ENCODE results near the gene CTNNA3.

The CTNNA3 gene

GRCh38 chr10:66827353-66827752 lies 868.6 kb downstream of the CTNNA3 start:
- Histone ChIP-seq H3K79me2 (ENCODE audit: insufficient read depth, low read length) (no peaks in the 10 kb centered on the region), H3K9me3 (ENCODE audit: insufficient read depth, low read length) (no peaks in the 10 kb centered on the region), H3K27ac (ENCODE audit: low read depth, low read length) (no peak overlapping the region), H3K36me3 (ENCODE audit: low read length) (no peaks in the 10 kb centered on the region), H2AFZ (ENCODE audit: low read depth, low read length, severe bottlenecking) (no peak overlapping the region), H3F3A (ENCODE audit: insufficient read depth) (no peaks in the 10 kb centered on the region), H3K9ac (ENCODE audit: low read length) (no peak overlapping the region), H3K9me2 (replicated peaks; ENCODE audit: insufficient read depth, low read length) (no peaks in the 10 kb centered on the region), H4K20me1 (ENCODE audit: low read depth, low read length) (no peaks in the 10 kb centered on the region), H3K4me3 (ENCODE audit: insufficient read depth, low read length, poor library complexity, severe bottlenecking) (no peak overlapping the region), H3K27me3 (ENCODE audit: low read length) (no peaks in the 10 kb centered on the region), H3K4me2 (ENCODE audit: low read depth, low read length, poor library complexity, severe bottlenecking) (no peak overlapping the region)
- no peak for TF ChIP-seq EZH2phosphoT487 (conservative IDR thresholded peaks at IDR 0.05; ENCODE audit: low read length)
- TF ChIP-seq CTCF (IDR thresholded peaks at IDR 0.05; ENCODE audit: insufficient read depth, low read length, poor library complexity, severe bottlenecking), result no peak

- H3K27ac ChIP-seq (ENCODE audit: low read depth, low read length), result no peak overlapping the region
- H3K9me2 ChIP-seq (replicated peaks; ENCODE audit: insufficient read depth, low read length), result no peaks in the 10 kb centered on the region
- H3K9me3 ChIP-seq (ENCODE audit: insufficient read depth, low read length), result no peaks in the 10 kb centered on the region
- no peaks in the 10 kb centered on the region for H3F3A ChIP-seq (ENCODE audit: insufficient read depth)
- TF ChIP-seq CTCF (IDR thresholded peaks at IDR 0.05; ENCODE audit: insufficient read depth, low read length, poor library complexity, severe bottlenecking) (no peak), EZH2phosphoT487 (conservative IDR thresholded peaks at IDR 0.05; ENCODE audit: low read length) (no peak)
- no peak overlapping the region for H3K4me2 ChIP-seq (ENCODE audit: low read depth, low read length, poor library complexity, severe bottlenecking)
- H3K79me2 ChIP-seq (ENCODE audit: insufficient read depth, low read length), result no peaks in the 10 kb centered on the region
- no peaks in the 10 kb centered on the region for H4K20me1 ChIP-seq (ENCODE audit: low read depth, low read length)
- no peaks in the 10 kb centered on the region for H3K36me3 ChIP-seq (ENCODE audit: low read length)
- no peaks in the 10 kb centered on the region for H3K27me3 ChIP-seq (ENCODE audit: low read length)
- no peak overlapping the region for H3K4me3 ChIP-seq (ENCODE audit: insufficient read depth, low read length, poor library complexity, severe bottlenecking)
- H3K9ac ChIP-seq (ENCODE audit: low read length), result no peak overlapping the region
- no peak overlapping the region for H2AFZ ChIP-seq (ENCODE audit: low read depth, low read length, severe bottlenecking)
Measured at GRCh38 chr10:66823301-66823700, 872.7 kb downstream of the CTNNA3 start.

GRCh38 chr10:66822801-66823200 lies 873.2 kb downstream of the CTNNA3 start:
- H3K9me2 ChIP-seq (replicated peaks; ENCODE audit: insufficient read depth, low read length), result no peaks in the 10 kb centered on the region
- H3K79me2 ChIP-seq (ENCODE audit: insufficient read depth, low read length), result no peaks in the 10 kb centered on the region
- H3K9me3 ChIP-seq (ENCODE audit: insufficient read depth, low read length), result no peaks in the 10 kb centered on the region
- no peak overlapping the region for H3K4me3 ChIP-seq (ENCODE audit: insufficient read depth, low read length, poor library complexity, severe bottlenecking)
- H3K9ac ChIP-seq (ENCODE audit: low read length), result no peak overlapping the region
- H3K27ac ChIP-seq (ENCODE audit: low read depth, low read length), result no peak overlapping the region
- no peaks in the 10 kb centered on the region for H4K20me1 ChIP-seq (ENCODE audit: low read depth, low read length)
- TF ChIP-seq EZH2phosphoT487 (conservative IDR thresholded peaks at IDR 0.05; ENCODE audit: low read length) (no peak), CTCF (IDR thresholded peaks at IDR 0.05; ENCODE audit: insufficient read depth, low read length, poor library complexity, severe bottlenecking) (no peak)
- no peak overlapping the region for H2AFZ ChIP-seq (ENCODE audit: low read depth, low read length, severe bottlenecking)
- H3K27me3 ChIP-seq (ENCODE audit: low read length), result no peaks in the 10 kb centered on the region
- no peaks in the 10 kb centered on the region for H3F3A ChIP-seq (ENCODE audit: insufficient read depth)
- no peaks in the 10 kb centered on the region for H3K36me3 ChIP-seq (ENCODE audit: low read length)
- no peak overlapping the region for H3K4me2 ChIP-seq (ENCODE audit: low read depth, low read length, poor library complexity, severe bottlenecking)
